ENCODE data around the gene ATF5. TPM values are rescaled to one million over a fixed set of nuclear protein-coding genes. Genes with fewer than 3 reads are reported as not detected.

The ATF5 gene
- total and polyA plus RNA-seq, 2 of the 8 experiments (the other 6 are each of a cell fraction or from before 2014, with no cell fraction given): 6.2 to 13.1 TPM

- WGBS, 2 experiments (ENCODE audit: extremely low coverage in 1 of 2, insufficient coverage in 1 of 2, insufficient read length in 1 of 2, insufficient replicate concordance in 2 of 2, low coverage in 1 of 2, low lambda C conversion rate in 2 of 2, missing lambda C conversion rate in 1 of 2): 90% methylated on average over 9 of the region's 9 CpGs; no CpG with 5 or more reads in 1 of the 2 experiments
- no peak overlapping the region for H3K14ac ChIP-seq (ENCODE audit: insufficient read length)
- TF ChIP-seq RBBP5 (IDR thresholded peaks at IDR 0.05; ENCODE audit: borderline replicate concordance, low read depth, low read length) (no peak), SUZ12 (IDR thresholded peaks at IDR 0.05; ENCODE audit: low read length) (no peak), CHD2 (IDR thresholded peaks at IDR 0.05; ENCODE audit: low read length) (no peak), KDM5A (IDR thresholded peaks at IDR 0.05; ENCODE audit: low read length) (no peak)
- H3K36me3 ChIP-seq (ENCODE audit: control insufficient read depth in 2 of 4, insufficient read depth in 4 of 4, low read length in 3 of 4): no peaks in the 10 kb centered on the region
- H3K27me3 ChIP-seq (replicated peaks in 1 of 4; ENCODE audit: control insufficient read depth in 3 of 4, extremely low read depth in 1 of 4, insufficient read depth in 3 of 4, low read length in 3 of 4): no peaks in the 10 kb centered on the region
- ChIA-PET POLR2A (ENCODE audit: partially characterized antibody) (interaction anchor here (2.7 kb wide), 1 partner anchor 27 kb away, joined by 9 read pairs; the partner anchor contains the start of genes ATF5 and NUP62), CTCF (ENCODE audit: partially characterized antibody) (interaction anchor here (1.1 to 2.0 kb wide), 4 partner anchors 9 to 31 kb away, joined by 3 to 5 read pairs (median 4); no protein-coding TSS in a partner anchor)
- H3K4me2 ChIP-seq (ENCODE audit: insufficient read depth in 1 of 2, low read depth in 2 of 2, low read length in 2 of 2): no peak overlapping the region
- FAIRE-seq (no peak), DNase-seq (ENCODE audit: low read depth in 1 of 2, low spot score in 2 of 2) (no peak)
- no peak overlapping the region for H4K8ac ChIP-seq (ENCODE audit: extremely low read depth, insufficient read depth, low read length)
- no peak overlapping the region for H2BK120ac ChIP-seq (replicated peaks; ENCODE audit: low read depth, low read length)
- H2BK15ac ChIP-seq (ENCODE audit: low read length): no peak overlapping the region; the same call in 1 of the 2 replicates
- H3K9ac ChIP-seq (replicated peaks in 1 of 4; ENCODE audit: extremely low read depth in 1 of 4, low read depth in 3 of 4, low read length in 3 of 4): no peak overlapping the region
- H2BK20ac ChIP-seq (ENCODE audit: low read length): no peak overlapping the region
- peaks cover 0 to 17% (median 9%) of the 10 kb centered on the region in 4 experiments; a peak in 6 of 7 replicates for H3K4me1 ChIP-seq (replicated peaks in 1 of 4; ENCODE audit: control insufficient read depth in 3 of 4, insufficient read depth in 4 of 4, low read length in 3 of 4)
- no peak overlapping the region for H3K27ac ChIP-seq (ENCODE audit: low read depth, low read length)
- H3K4ac ChIP-seq (replicated peaks; ENCODE audit: insufficient read length, low read depth, low read length): no peak overlapping the region
- H3K56ac ChIP-seq (replicated peaks; ENCODE audit: insufficient read length, low read depth, low read length): no peak overlapping the region
- no peak overlapping the region for H2BK12ac ChIP-seq (ENCODE audit: low read depth, low read length)
- no peaks in the 10 kb centered on the region for H3K23me2 ChIP-seq (ENCODE audit: low read depth, low read length)
- no peaks in the 10 kb centered on the region for H3K79me1 ChIP-seq (ENCODE audit: low read depth, low read length)
- no peak overlapping the region for H3K18ac ChIP-seq (ENCODE audit: extremely low read depth, low read length)
- peaks cover 0 to 4% of the 10 kb centered on the region in 2 experiments; a peak in 1 of 4 replicates for H3K9me3 ChIP-seq (ENCODE audit: insufficient read depth in 2 of 2, low read depth in 1 of 2, low read length in 1 of 2)
- H2AFZ ChIP-seq (ENCODE audit: low read length): no peak overlapping the region
- no peak overlapping the region for H4K91ac ChIP-seq (replicated peaks; ENCODE audit: insufficient read length, low read length)
- no peaks in the 10 kb centered on the region for H4K20me1 ChIP-seq (replicated peaks in 1 of 2; ENCODE audit: control insufficient read depth in 1 of 2, insufficient read depth in 2 of 2, low read length in 2 of 2)
- no peak overlapping the region for H2AK5ac ChIP-seq (ENCODE audit: low read depth, low read length)
- no peak overlapping the region for H2BK5ac ChIP-seq (ENCODE audit: low read depth, low read length)
- no peak overlapping the region for H4K5ac ChIP-seq (ENCODE audit: insufficient read length, low read depth, low read length)
- H3K79me2 ChIP-seq (ENCODE audit: control insufficient read depth in 1 of 2, insufficient read depth in 2 of 2, low read length in 2 of 2): no peaks in the 10 kb centered on the region
- H3K23ac ChIP-seq (ENCODE audit: insufficient read length): no peak overlapping the region
- no peak overlapping the region for H3K4me3 ChIP-seq (ENCODE audit: extremely low read depth in 1 of 4, insufficient read depth in 2 of 4, low read depth in 3 of 4, low read length in 4 of 4)
These were observed 27.1 kb downstream of the ATF5 start for GRCh38 chr19:49956115-49956495.

All from H1 (cell line).